ENCODE measurements around the gene SRPRB. TPM values are rescaled to one million over a fixed set of nuclear protein-coding genes. Genes with fewer than 3 reads are reported as not detected.
A peak's percentile ranks its signal among the peaks of the same experiment; 100 is the strongest.

SRPRB gene
- polyA plus RNA-seq, 3 donors, result 54.0 to 67.3 (median 60.6) TPM

DNA sequence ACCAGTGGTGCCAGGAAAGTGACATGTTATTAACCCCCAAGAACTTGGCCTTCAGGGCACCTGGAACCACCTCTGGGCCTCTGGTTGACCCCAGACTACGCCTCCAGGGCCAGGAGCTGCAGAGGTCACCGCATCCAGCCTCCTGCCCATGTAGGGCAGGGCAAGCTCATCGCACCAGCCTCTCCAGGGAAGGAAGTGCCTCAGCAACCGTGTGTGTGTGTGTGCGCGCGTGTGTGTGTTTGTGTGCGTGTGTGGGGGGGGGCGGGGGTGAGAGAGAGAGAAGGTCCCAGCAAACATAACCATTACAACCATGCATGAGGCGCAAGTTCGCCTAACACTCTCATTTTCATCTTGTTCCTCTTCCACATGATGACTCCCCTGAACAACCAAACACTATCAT lies 58.3 kb downstream of the SRPRB start:
- DNase-seq (ENCODE audit: low read depth in 3 of 3, low spot score in 2 of 3), result no peak

DNA sequence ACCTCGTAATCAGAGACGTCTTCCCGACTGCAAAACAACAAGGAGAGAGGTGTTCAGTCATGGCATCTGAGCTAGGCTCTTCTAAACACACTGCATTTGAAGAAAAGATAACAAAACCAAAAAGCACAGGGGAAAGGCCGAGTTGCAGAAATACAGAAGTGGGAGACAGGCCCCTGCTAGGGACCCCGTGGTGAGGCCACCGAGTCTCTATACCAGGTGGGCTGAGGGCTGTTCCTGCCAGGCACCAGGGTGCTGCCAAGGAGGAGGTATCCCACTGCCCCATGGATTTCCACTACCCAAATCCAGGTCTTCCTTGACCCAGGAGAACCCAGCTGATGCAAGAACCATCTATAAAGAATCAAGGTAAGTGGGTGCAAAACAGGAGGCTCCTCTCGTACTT lies 59.0 kb downstream of the SRPRB start:
- no peak for DNase-seq (ENCODE audit: low read depth in 3 of 3, low spot score in 2 of 3)

DNA sequence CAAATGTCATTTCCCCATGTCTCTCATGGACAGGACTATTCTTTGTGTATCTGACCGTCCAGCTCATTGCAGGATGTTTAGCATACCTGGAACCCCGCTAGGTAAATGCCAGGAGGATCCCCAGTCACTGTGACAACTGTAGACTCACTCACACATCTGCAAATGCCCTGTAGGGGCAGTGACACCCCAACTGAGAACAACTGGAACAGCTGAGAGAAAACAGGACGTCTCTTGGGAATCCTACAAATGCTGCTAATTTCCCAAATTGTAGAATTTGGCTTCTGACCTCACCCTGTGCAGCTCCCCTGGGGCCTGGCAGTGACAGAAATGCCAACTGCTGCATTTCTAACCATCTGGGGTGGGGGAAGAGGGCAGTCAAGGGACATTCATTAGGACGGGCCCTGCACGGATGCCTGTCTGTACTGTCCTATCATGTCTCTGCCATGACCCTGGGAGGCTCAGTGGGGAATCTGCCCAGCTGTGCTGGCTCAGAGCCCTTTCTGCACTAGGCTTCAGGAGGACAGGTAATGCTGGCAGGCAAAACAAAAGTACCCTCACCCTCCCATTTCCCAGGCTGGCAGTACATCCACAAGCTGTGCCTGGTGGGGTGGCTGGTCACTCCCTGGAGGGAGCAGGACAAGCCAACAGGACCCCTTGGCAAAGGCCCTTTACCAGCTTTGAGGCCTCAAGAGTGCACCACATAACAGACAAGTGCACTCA lies 59.7 kb downstream of the SRPRB start:
- no peak for DNase-seq (ENCODE audit: low read depth in 3 of 3, low spot score in 2 of 3)

DNA sequence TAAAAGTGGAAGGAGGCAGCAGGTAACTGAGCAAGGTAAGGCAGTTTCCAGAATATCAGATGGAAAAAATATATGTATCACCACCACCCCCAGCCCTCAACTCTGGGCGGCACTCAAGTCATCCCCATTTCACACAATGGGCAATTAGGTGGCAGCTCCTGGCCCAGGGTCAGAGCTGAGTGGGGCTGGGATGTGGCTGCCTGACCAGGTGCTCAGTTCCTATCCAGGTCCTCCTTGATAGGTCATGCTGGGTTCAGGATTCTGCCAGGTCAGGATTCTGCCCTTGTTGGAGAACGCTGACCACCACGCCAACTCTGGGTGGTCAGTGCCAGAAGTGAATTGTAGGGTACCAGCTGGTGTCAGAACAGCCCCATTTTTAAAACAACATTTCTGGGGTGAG lies 60.5 kb downstream of the SRPRB start:
- DNase-seq (ENCODE audit: low read depth in 3 of 3, low spot score in 2 of 3), result no peak

- peak in 1 of 3 donors; percentile 6 for DNase-seq (ENCODE audit: low read depth in 3 of 3, low spot score in 2 of 3)
These were observed 62.6 kb downstream of the SRPRB start for GRCh38 chr3:133868186-133868585.

DNA sequence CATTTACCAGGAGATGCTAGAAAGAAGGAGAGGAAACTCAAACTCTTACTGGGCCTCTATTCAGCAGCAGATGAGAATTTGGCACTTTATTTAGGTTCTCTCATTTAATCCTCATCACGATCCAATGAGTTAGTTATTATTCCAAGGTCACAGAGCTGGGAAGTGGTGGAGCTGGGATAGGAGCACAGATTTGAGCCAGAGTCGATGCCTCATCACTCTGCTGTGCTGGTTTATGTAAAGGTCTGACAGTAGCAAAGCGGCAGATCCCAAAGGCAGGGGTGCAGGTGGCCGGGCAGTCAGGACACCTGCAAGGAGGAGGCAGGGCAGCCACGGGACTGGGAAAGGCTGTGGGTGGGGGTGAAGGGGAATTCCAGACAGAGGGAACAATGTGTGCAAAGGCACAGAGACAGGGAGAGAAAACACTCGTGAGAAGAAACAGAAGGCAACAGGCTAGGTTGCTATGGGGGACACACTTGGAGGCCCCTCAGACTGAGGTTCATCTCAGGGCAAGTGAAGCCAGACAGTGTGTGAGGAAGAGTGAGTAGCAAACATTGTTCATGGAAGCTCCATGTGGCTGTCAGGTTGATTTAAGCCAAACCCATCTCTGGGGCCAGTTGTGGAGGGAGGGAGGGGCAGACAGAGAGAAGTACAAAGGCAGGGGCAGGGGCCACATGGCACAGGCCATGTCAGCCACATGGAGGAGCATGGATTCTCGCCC lies 63.3 kb downstream of the SRPRB start:
- no peak for DNase-seq (ENCODE audit: low read depth in 3 of 3, low spot score in 2 of 3)

GRCh38 chr3:133869586-133869985 lies 64.0 kb downstream of the SRPRB start:
- no peak for DNase-seq (ENCODE audit: low read depth in 3 of 3, low spot score in 2 of 3)

DNA sequence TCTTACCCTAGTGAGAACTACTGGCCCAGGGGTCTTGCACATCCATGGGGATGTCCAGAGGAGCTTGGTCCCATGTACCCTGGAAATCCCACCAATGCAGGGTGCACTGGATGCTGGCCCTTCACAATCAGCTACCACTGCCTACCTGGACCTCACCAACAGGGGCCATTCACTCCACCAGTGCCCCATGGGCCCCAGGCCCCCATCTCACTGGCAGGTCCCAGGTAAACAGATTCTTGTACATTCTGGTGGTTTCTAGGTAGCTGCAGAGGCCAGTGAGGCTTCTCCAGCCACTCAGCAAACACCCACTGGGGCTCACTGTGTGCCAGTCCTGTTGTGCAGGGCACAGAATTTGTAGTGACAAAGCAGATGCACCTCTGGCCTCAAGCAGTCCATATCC lies 65.2 kb downstream of the SRPRB start:
- DNase-seq (ENCODE audit: low read depth in 3 of 3, low spot score in 2 of 3), result no peak

Other genes starting within 250 kb of the SRPRB start
- 100 to 1,000 TPM; 146 to 152 (median 147) TPM for gene CDV3, start 232.1 kb upstream of the SRPRB start, polyA plus RNA-seq (ENCODE audit: insufficient read length in 3 of 3)
- gene TOPBP1, start 143.9 kb upstream of the SRPRB start, polyA plus RNA-seq (ENCODE audit: insufficient read length in 3 of 3), result 10 to 100 TPM; 44.2 to 50.1 (median 49.2) TPM
- 1 to 10 TPM; 3.9 to 4.3 (median 4.3) TPM for gene TF, start 59.4 kb upstream of the SRPRB start, polyA plus RNA-seq (ENCODE audit: insufficient read length in 3 of 3)
- gene RAB6B, start 90.1 kb downstream of the SRPRB start, polyA plus RNA-seq (ENCODE audit: insufficient read length in 3 of 3), result 10 to 100 TPM; 16.5 to 19.2 (median 18.9) TPM
- gene SLCO2A1, start 224.1 kb downstream of the SRPRB start, polyA plus RNA-seq (ENCODE audit: insufficient read length in 3 of 3), result 10 to 100 TPM; 15.9 to 18.0 (median 16.1) TPM